Epithelial cell of esophagus (primary cell): ENCODE results near the gene NDC80.

Source experiments
- DNase-seq: peaks from one replicate; pipeline ENCODE4 v3.0.0; 2010; ENCODE audit warnings: low read depth
- H3K4me3 ChIP-seq: 2 replicates; pipeline ENCODE4 v1.5.1; 2011; ENCODE audit warnings: mild to moderate bottlenecking, low read length, control low read depth
- TF ChIP-seq, protein P1 (sequence below): IDR thresholded peaks from 2 replicates; pipeline ENCODE4 v1.5.1; 2011; ENCODE audit warnings: low read depth, mild to moderate bottlenecking, low read length, control low read depth, inconsistent platforms; ENCODE audit not compliant: insufficient read depth; ENCODE audit errors: missing control alignments

NDC80 gene

DNA sequence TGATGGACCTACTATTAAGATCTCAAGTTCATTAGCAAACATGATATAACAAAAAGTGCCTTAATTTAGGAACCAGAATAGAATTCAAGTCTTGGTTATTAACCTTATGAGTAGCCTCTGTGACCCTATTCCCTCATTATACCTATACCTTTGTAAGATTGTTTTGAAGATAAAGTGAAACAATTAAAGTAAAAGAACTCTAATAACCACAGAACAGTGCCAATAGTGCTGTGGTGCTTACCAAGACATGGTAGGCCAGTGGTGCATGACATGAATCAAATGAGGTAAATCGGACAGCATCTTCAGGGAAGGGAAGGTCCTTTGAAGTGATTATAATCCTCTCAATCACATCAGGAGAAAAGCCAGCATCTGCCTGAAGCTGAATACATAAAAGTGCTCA is 36.5 kb upstream of the NDC80 start:
- H3K4me3 ChIP-seq, result no peak overlapping the region
- no peak for DNase-seq
- TF ChIP-seq, protein P1, sequence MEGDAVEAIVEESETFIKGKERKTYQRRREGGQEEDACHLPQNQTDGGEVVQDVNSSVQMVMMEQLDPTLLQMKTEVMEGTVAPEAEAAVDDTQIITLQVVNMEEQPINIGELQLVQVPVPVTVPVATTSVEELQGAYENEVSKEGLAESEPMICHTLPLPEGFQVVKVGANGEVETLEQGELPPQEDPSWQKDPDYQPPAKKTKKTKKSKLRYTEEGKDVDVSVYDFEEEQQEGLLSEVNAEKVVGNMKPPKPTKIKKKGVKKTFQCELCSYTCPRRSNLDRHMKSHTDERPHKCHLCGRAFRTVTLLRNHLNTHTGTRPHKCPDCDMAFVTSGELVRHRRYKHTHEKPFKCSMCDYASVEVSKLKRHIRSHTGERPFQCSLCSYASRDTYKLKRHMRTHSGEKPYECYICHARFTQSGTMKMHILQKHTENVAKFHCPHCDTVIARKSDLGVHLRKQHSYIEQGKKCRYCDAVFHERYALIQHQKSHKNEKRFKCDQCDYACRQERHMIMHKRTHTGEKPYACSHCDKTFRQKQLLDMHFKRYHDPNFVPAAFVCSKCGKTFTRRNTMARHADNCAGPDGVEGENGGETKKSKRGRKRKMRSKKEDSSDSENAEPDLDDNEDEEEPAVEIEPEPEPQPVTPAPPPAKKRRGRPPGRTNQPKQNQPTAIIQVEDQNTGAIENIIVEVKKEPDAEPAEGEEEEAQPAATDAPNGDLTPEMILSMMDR, result no peak

DNA sequence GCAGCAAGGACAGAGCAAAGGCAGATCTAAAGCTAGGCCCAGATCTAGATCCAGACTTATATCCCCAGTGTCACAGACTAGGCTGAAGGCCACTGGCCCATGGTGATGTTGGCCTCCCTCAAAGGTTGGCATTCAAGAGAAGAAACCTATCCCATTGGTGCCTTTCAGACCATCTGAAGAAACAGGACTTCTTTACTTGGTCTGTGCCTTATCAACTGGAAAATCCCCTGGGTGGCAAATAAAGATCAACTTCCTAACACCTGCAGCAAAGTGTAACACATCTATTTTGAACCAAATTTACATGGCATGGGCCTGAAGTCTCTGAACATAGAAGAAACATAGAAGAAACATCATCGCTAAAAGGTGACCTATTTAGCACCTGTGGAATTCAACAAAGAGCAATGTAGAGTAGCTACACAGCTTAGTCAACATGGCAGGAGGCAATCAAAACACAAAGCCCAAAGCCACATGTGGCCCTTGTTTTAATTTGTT is 35.9 kb upstream of the NDC80 start:
- TF ChIP-seq, protein P1, result no peak
- DNase-seq, result no peak
- H3K4me3 ChIP-seq, result no peak overlapping the region

DNA sequence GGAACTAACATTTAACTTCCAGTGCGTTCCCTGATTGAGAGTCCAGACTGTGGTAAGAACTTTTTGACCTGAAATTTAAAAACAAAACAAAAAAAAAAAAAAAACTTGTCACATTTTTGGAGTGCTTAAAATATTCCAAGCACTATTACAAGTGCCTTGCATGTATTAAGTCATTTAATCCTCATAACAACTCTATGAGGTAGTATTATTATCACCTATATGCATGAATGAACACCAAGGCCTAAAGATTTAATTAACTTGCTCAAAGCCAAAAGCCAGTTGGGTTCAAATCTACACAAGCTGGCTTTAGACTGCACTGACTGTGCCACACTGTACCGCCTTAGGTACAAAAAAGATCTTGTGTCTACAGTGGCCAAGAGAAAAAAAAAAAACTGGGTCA is 35.3 kb upstream of the NDC80 start:
- H3K4me3 ChIP-seq, result no peak overlapping the region
- TF ChIP-seq, protein P1, result no peak
- DNase-seq, result no peak

DNA sequence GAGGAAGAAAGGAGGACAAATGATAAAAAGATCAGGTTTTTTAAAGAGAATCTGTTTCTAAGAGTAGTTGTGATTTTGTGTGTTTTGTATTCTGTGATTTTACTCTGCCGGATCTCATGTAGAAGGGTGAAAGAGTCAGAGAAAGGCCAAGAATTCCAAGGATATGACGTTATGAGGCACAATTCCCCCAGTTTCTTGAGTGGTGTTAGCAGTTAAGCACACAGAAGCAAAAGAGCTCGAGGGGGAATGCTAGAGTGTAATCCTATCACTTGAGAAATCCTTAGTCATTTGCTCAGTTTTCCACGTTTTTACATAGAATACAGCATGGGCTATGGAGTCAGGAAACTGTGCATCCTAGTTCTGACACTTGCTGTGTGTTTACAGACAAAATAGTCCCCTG is 34.9 kb upstream of the NDC80 start:
- TF ChIP-seq, protein P1, result no peak
- H3K4me3 ChIP-seq, result no peak overlapping the region
- peak; percentile 69 for DNase-seq

DNA sequence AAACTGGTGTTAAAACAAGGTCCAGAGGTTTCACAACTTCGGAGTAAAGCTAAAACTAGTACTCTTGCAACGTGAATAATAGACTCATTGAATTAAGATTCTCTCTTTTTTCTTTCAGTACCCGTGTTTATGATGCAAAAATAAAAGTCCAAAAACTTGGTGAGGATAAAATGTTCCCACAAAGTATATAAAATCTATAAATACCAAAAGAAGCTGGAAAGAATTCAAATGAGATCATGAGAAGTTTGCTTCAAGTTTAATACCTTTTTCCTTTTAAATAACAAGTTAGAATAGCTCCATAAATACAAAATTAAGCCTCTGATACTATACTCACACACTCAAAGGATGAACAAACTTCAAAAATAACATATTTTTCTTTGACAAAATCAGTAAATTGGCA is 34.1 kb upstream of the NDC80 start:
- no peak overlapping the region for H3K4me3 ChIP-seq
- TF ChIP-seq, protein P1, result no peak

DNA sequence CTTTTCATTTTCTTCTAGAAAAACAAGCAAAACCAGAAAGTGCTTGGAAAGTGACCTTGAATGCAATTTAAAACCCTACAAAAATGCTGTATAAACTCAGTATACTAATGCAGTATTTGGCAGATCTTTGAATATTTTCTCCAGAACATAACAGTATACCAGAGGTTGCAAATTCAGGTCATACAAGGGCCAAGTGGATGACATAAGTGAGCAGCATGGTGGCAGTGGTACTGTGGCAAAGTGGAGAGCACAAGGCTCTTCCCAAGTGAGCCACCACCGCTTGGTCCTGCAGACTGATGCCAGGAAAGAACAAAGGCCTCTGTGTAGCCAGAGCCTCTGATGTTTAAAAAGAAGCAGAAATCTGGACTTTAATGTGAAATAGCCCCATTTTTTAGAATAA is 33.1 kb upstream of the NDC80 start:
- TF ChIP-seq, protein P1, result no peak
- no peak for DNase-seq
- H3K4me3 ChIP-seq, result no peak overlapping the region

More for the DNA sequence above, 34.1 kb upstream of the NDC80 start:
- DNase-seq, result no peak

DNA sequence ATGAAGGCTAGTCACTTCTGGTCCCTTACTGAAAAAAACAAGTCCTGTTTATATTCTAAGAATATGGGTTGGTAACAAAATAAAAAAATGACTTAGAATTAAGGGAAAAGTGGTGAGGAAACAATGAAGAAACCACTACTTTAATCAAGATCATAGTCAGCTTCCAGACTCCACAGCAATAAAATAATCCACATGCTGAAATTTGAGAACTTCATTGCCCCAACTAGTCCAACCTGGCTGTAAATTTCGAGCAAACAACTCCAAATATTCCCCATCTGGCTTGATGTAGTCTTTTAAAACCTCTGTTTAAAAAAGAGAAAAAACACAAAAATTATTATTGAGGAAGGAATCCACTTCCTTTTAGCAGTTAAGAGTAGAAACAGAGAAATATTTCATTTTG is 32.5 kb upstream of the NDC80 start:
- no peak overlapping the region for H3K4me3 ChIP-seq
- TF ChIP-seq, protein P1, result no peak
- DNase-seq, result no peak
